H9 (cell line): Measurements from ENCODE around the gene ATAD3C. TPM values are rescaled to one million over a fixed set of nuclear protein-coding genes. Genes with fewer than 3 reads are reported as not detected.
"Not testable (repeated sequence)": the region's sequence is repeated elsewhere in the genome, so short reads cannot be mapped to it uniquely, and the experiment has no call there.

Experiments used
- DNase-seq: peaks from one replicate; pipeline ENCODE4 v3.0.0-alpha.2; 2017
- H2AFZ ChIP-seq: one replicate; pipeline ENCODE4 v1.6.1; 2013; ENCODE audit warnings: mild to moderate bottlenecking, low read length, control low read depth, moderate library complexity
- H2AK5ac ChIP-seq: 2 replicates; pipeline ENCODE4 v1.6.1; 2013; ENCODE audit warnings: low read length, control low read depth, mixed read lengths; ENCODE audit not compliant: insufficient read length
- H2BK120ac ChIP-seq: one replicate; pipeline ENCODE4 v1.6.1; 2013; ENCODE audit warnings: low read depth, mild to moderate bottlenecking, low read length, control low read depth, inconsistent platforms; ENCODE audit not compliant: poor library complexity, severe bottlenecking
- H2BK12ac ChIP-seq: 2 replicates; pipeline ENCODE4 v1.6.1; 2013; ENCODE audit warnings: low read length, control low read depth, mixed read lengths, low read depth; ENCODE audit not compliant: insufficient read length
- H2BK15ac ChIP-seq: 2 replicates; pipeline ENCODE4 v1.6.1; 2013; ENCODE audit warnings: low read depth, low read length, control low read depth
- H2BK20ac ChIP-seq: one replicate; pipeline ENCODE4 v1.6.1; 2013; ENCODE audit warnings: low read depth, mild to moderate bottlenecking, low read length, control low read depth, inconsistent platforms; ENCODE audit not compliant: poor library complexity, severe bottlenecking
- H2BK5ac ChIP-seq: 2 replicates; pipeline ENCODE4 v1.6.1; 2013; ENCODE audit warnings: low read length, control low read depth, mixed read lengths; ENCODE audit not compliant: insufficient read length
- H3K14ac ChIP-seq: 2 replicates; pipeline ENCODE4 v1.6.1; 2013; ENCODE audit warnings: low read length, control low read depth; ENCODE audit not compliant: insufficient read depth
- H3K18ac ChIP-seq: 2 replicates; pipeline ENCODE4 v1.6.1; 2013; ENCODE audit warnings: low read depth, mild to moderate bottlenecking, mixed read lengths, low read length, control low read depth; ENCODE audit not compliant: insufficient read length
- H3K23ac ChIP-seq: 2 replicates; pipeline ENCODE4 v1.6.1; 2013; ENCODE audit warnings: low read length, control low read depth, mixed read lengths, low read depth; ENCODE audit not compliant: insufficient read length
- H3K23me2 ChIP-seq: 2 replicates; pipeline ENCODE4 v1.6.1; 2013; ENCODE audit warnings: low read depth, mild to moderate bottlenecking, mixed read lengths, low read length, control low read depth; ENCODE audit not compliant: insufficient read length, poor library complexity, severe bottlenecking
- H3K27ac ChIP-seq: 2 replicates; pipeline ENCODE4 v1.5.1; 2013; ENCODE audit warnings: low read length, control low read depth, mixed read lengths, low read depth; ENCODE audit not compliant: insufficient read length
- H3K27me3 ChIP-seq: 2 replicates; pipeline ENCODE4 v1.6.1; 2013; ENCODE audit warnings: low read length, control low read depth, inconsistent platforms; ENCODE audit not compliant: insufficient read depth
- H3K4ac ChIP-seq: 2 replicates; pipeline ENCODE4 v1.6.1; 2013; ENCODE audit warnings: low read depth, mild to moderate bottlenecking, control low read depth, inconsistent platforms, low read length, moderate library complexity
- H3K4me1 ChIP-seq: 2 replicates; pipeline ENCODE4 v1.6.1; 2013; ENCODE audit warnings: low read length, control low read depth, inconsistent platforms; ENCODE audit not compliant: insufficient read depth
- H3K4me2 ChIP-seq: 2 replicates; pipeline ENCODE4 v1.6.1; 2013; ENCODE audit warnings: low read length, control low read depth, mixed read lengths; ENCODE audit not compliant: insufficient read length, insufficient read depth
- H3K56ac ChIP-seq: 2 replicates; pipeline ENCODE4 v1.6.1; 2013; ENCODE audit warnings: low read depth, mild to moderate bottlenecking, mixed read lengths, low read length, control low read depth; ENCODE audit not compliant: insufficient read length
- H3K79me1 ChIP-seq: 2 replicates; pipeline ENCODE4 v1.6.1; 2013; ENCODE audit warnings: low read depth, mild to moderate bottlenecking, moderate library complexity, low read length, control low read depth, inconsistent platforms; ENCODE audit not compliant: insufficient read depth, poor library complexity, severe bottlenecking
- H3K79me2 ChIP-seq: 2 replicates; pipeline ENCODE4 v1.6.1; 2013; ENCODE audit warnings: low read length, control low read depth, inconsistent platforms; ENCODE audit not compliant: insufficient read depth
- H3K9ac ChIP-seq: 2 replicates; pipeline ENCODE4 v1.6.1; 2013; ENCODE audit warnings: low read length, control low read depth, mixed read lengths; ENCODE audit not compliant: insufficient read length; ENCODE audit errors: extremely low read depth
- H3K9me3 ChIP-seq: one replicate; pipeline ENCODE4 v1.6.1; 2013; ENCODE audit warnings: low read depth, low read length, inconsistent platforms; ENCODE audit not compliant: control insufficient read depth
- H3T11ph ChIP-seq: one replicate; pipeline ENCODE4 v1.6.1; 2013; ENCODE audit warnings: mild to moderate bottlenecking, low read length, control low read depth, inconsistent platforms
- H4K20me1 ChIP-seq: one replicate; pipeline ENCODE4 v1.6.1; 2013; ENCODE audit not compliant: control insufficient read depth, insufficient read length, insufficient read depth
- H4K5ac ChIP-seq: 2 replicates; pipeline ENCODE4 v1.6.1; 2013; ENCODE audit warnings: low read depth, mild to moderate bottlenecking, mixed read lengths, low read length, control low read depth; ENCODE audit not compliant: insufficient read length
- H4K8ac ChIP-seq: replicated peaks from 2 replicates; pipeline ENCODE4 v1.6.1; 2013; ENCODE audit warnings: low read length, control low read depth, mixed read lengths, low read depth; ENCODE audit not compliant: insufficient read length
- H4K91ac ChIP-seq: 2 replicates; pipeline ENCODE4 v1.6.1; 2013; ENCODE audit warnings: low read depth, mild to moderate bottlenecking, moderate library complexity, mixed read lengths, low read length, control low read depth; ENCODE audit not compliant: insufficient read length
- H3K27ac Mint-ChIP-seq, 3 experiments: 2 replicates in 2 of 3; 3 replicates in 1 of 3; pipeline ENCODE4 v1.8.0; 2020 to 2021; ENCODE audit warnings: mixed read lengths in 3 of 3, mild to moderate bottlenecking in 1 of 3, moderate library complexity in 1 of 3
- H3K27me3 Mint-ChIP-seq: 2 replicates; pipeline ENCODE4 v1.8.0; 2021; ENCODE audit warnings: low read depth, mild to moderate bottlenecking, moderate library complexity, mixed read lengths
- H3K36me3 Mint-ChIP-seq, 3 experiments: 2 replicates in 2 of 3; 3 replicates in 1 of 3; pipeline ENCODE4 v1.8.0; 2020 to 2021; ENCODE audit warnings: low read depth in 3 of 3, mixed read lengths in 3 of 3; ENCODE audit not compliant: insufficient read depth in 1 of 3
- H3K4me1 Mint-ChIP-seq, 2 experiments: 2 replicates each; pipeline ENCODE4 v1.8.0; 2020; ENCODE audit warnings: mixed read lengths in 2 of 2
- H3K4me3 Mint-ChIP-seq, 2 experiments: 2 replicates in 1 of 2; 3 replicates in 1 of 2; pipeline ENCODE4 v1.8.0; 2020 to 2021; ENCODE audit warnings: mild to moderate bottlenecking in 2 of 2, mixed read lengths in 2 of 2, moderate library complexity in 1 of 2
- H3K9me3 Mint-ChIP-seq, 2 experiments: 2 replicates in 1 of 2; 3 replicates in 1 of 2; pipeline ENCODE4 v1.8.0; 2020; ENCODE audit warnings: mild to moderate bottlenecking in 2 of 2, mixed read lengths in 2 of 2, moderate library complexity in 1 of 2
- CTCF ChIP-seq: fragments of 200-600 bp; sonication (generic); conservative IDR thresholded peaks from 3 replicates; pipeline ENCODE4 v1.8.0; 2021; ENCODE audit warnings: antibody characterized with exemption, mild to moderate bottlenecking
- WGBS: extraction: QIAGEN DNeasy Blood & Tissue Kit; methylation state at CpG from one replicate; pipeline ENCODE4 v1.1.7; 2013; ENCODE audit warnings: missing lambda C conversion rate, low lambda C conversion rate, mixed read lengths; ENCODE audit not compliant: insufficient read length; ENCODE audit errors: extremely low coverage; 5-methylcytosine and 5-hydroxymethylcytosine counted together
- total RNA-seq: library from RNA; stranded (reverse); gene quantifications from 2 replicates; pipeline ENCODE4 v1.2.1, GENCODE V29; 2021

ATAD3C gene
- total RNA-seq, 1 experiment from 2014 or later = 7.7 TPM

GRCh38 chr1:1407636-1408318 is 41.7 kb upstream of the ATAD3C start:
- peak; percentile 9; the same call in 1 of the 3 replicates for TF ChIP-seq CTCF
- peaks cover 2% of the 10 kb centered on the region for H3K27me3 Mint-ChIP-seq
- peaks cover 35 to 69% (median 58%) of the 10 kb centered on the region in 3 experiments for H3K36me3 Mint-ChIP-seq
- Histone ChIP-seq H3K4ac (no peak overlapping the region), H3K9me3 (no peaks in the 10 kb centered on the region), H2BK15ac (no peak overlapping the region), H4K91ac (no peak overlapping the region), H4K8ac (no peak overlapping the region), H3K9ac (peak overlapping the region; percentile 61), H4K5ac (no peak overlapping the region), H3K79me2 (peaks cover 10% of the 10 kb centered on the region; the same call in 1 of the 2 replicates), H3K27ac (no peak overlapping the region), H3K23me2 (peaks cover 11% of the 10 kb centered on the region), H3K4me1 (peaks cover 3% of the 10 kb centered on the region; the same call in 1 of the 2 replicates), H3K18ac (peak overlapping the region; percentile 43), H3K56ac (no peak overlapping the region), H2AK5ac (no peak overlapping the region), H2BK12ac (no peak overlapping the region), H3K27me3 (no peaks in the 10 kb centered on the region), H3K4me2 (peak overlapping the region; percentile 69), H2BK120ac (no peak overlapping the region), H3K14ac (peak overlapping the region; percentile 52; the same call in 1 of the 2 replicates), H3T11ph (no peak overlapping the region), H2BK20ac (no peak overlapping the region), H3K23ac (no peak overlapping the region), H4K20me1 (no peaks in the 10 kb centered on the region), H2BK5ac (no peak overlapping the region), H3K79me1 (peaks cover 2% of the 10 kb centered on the region), H2AFZ (no peak overlapping the region)
- H3K4me1 Mint-ChIP-seq = peaks cover 26 to 43% of the 10 kb centered on the region in 2 experiments
- peak overlapping the region; percentile 83 to 100 (median 96); a peak in 6 of 7 replicates for H3K27ac Mint-ChIP-seq
- WGBS = no CpG with 5 or more reads among the region's 41 CpGs
- no peak for DNase-seq
- H3K4me3 Mint-ChIP-seq = peak overlapping the region; percentile 92 to 95
- peaks cover 6 to 12% of the 10 kb centered on the region in 2 experiments; a peak in 4 of 5 replicates for H3K9me3 Mint-ChIP-seq

- H3K4me2 ChIP-seq, H3K9ac ChIP-seq, H3K56ac ChIP-seq, H3T11ph ChIP-seq, H2BK12ac ChIP-seq, H2BK5ac ChIP-seq, H3K4ac ChIP-seq, H3K18ac ChIP-seq, H3K4me1 ChIP-seq, H2BK20ac ChIP-seq, H3K9me3 ChIP-seq, H4K20me1 ChIP-seq, H4K5ac ChIP-seq, H3K14ac ChIP-seq, H3K27me3 ChIP-seq, H3K23ac ChIP-seq, H3K79me1 ChIP-seq, H2AK5ac ChIP-seq, H2AFZ ChIP-seq, H4K8ac ChIP-seq, H2BK120ac ChIP-seq, H3K27me3 Mint-ChIP-seq, H2BK15ac ChIP-seq, DNase-seq, H3K79me2 ChIP-seq, H4K91ac ChIP-seq: not testable (repeated sequence)
- H3K36me3 Mint-ChIP-seq = peaks cover 21 to 47% (median 40%) of the 10 kb centered on the region in 3 experiments
- H3K27ac ChIP-seq = peak overlapping the region; percentile 15
- H3K27ac Mint-ChIP-seq = peak overlapping the region; percentile 89 to 100 (median 99)
- peaks cover 34 to 47% of the 10 kb centered on the region in 2 experiments for H3K4me1 Mint-ChIP-seq
- peak overlapping the region; percentile 73 to 92; a peak in 4 of 5 replicates for H3K4me3 Mint-ChIP-seq
- WGBS = no CpG with 5 or more reads among the region's 8 CpGs
- peaks cover 11% of the 10 kb centered on the region for H3K23me2 ChIP-seq
- H3K9me3 Mint-ChIP-seq = peaks cover 6 to 14% of the 10 kb centered on the region in 2 experiments; a peak in 4 of 5 replicates
These were observed 39.3 kb upstream of the ATAD3C start for GRCh38 chr1:1410238-1410637.
